HL-60/S4 (cell line): Measurements from ENCODE around the gene DENND2D.

Source experiments
- in situ Hi-C: fragments of 300-500 bp; cut with MboI; formaldehyde crosslinking; loops from 2 replicates; pipeline ENCODE4 v1.14.3; 2022; ENCODE audit warnings: low sequenced_read_pairs

DENND2D gene

DNA sequence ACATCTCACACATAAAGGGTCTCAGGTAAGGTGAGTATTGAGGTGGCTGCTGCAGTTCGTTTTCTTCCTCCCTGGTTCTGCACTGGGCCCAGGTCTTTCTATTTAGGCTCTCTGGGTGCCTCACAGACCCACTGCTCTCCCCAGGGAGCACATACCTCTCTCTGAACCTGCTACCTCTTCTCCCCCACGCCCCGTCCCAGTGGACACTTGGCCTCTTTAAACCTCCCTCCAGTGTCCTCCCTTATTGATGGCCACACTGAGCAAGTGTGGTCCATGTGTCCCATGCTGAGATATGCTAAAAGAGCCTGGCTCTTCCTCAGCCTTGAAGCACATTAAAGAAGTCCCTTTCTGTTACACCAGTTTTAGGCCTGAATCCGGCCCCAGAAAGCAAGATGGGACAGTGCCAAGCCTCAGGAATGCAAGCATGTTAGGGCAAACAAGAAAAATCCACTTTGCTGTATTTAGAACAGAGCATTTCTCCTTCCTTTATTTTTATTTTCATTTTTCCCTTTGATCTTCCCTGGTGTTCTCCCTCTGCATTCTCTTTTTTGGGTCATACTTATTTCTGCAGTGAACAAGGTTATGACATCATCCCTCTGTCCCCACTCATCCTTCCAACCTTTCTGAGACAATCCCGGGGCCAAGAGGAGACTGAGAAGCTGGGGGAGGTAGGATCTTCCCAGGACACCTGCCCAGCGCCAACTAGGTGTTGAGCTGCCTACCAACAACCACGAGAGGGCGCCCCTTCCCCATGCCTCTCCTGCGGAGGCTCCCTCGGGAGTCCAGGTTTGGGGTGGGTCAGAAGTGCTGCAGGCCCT is 22.1 kb upstream of the DENND2D start:
- in situ Hi-C loops: loop anchor here (10.0 to 25.0 kb wide), 2 partner anchors 172 to 540 kb away; partner anchors contain the start of gene DDX20

DNA sequence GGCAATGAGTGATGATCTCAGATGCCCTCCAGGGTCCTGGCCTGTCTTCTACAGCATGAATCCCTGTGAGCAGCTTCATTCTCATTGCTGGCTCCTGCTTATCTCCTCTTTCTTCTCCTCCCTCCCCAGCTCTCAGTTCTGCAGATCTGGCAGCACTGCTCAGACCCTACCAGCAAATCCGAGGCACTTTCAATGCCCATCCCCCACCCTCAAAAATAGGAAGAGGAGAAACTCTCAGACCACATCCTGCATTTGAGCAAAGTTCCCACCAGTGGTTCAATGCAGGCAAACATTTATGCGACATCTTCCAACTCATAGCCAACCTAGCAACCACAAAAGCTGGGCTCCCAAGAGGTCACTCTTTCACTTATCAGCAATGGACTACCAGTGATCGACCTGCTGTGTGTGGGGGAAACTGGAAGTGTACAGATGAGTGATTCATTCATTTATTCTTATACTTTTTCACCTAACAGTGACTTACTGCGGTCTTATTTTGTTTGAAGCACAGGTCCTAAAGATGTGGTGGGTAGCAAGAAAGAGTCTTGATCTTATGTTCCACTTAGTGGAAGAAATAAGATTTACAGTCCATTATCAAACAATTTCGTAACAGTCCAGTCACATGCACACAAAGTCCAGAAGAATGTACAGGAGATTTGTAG is 21.3 kb upstream of the DENND2D start:
- in situ Hi-C loops: loop anchor here (10.0 to 25.0 kb wide), 2 partner anchors 173 to 541 kb away; partner anchors contain the start of gene DDX20

DNA sequence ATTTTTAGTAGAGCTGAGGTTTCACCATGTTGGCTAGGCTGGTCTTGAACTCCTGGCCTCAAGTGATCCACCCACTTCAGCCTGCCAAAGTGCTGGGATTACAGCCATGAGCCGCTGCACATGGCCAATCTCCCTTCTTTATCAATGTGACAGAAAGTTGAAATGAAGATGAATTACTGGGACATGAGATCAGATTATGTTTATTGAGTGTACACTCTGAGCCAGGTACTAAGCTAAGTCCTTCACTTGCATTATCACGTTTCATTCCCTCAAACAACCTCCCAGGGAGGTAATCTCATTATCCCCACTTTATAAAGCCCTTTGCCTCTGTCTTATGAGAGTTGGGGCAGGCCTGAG is 20.8 kb upstream of the DENND2D start:
- in situ Hi-C loops: loop anchor here (10.0 to 25.0 kb wide), 2 partner anchors 174 to 541 kb away; partner anchors contain the start of gene DDX20

DNA sequence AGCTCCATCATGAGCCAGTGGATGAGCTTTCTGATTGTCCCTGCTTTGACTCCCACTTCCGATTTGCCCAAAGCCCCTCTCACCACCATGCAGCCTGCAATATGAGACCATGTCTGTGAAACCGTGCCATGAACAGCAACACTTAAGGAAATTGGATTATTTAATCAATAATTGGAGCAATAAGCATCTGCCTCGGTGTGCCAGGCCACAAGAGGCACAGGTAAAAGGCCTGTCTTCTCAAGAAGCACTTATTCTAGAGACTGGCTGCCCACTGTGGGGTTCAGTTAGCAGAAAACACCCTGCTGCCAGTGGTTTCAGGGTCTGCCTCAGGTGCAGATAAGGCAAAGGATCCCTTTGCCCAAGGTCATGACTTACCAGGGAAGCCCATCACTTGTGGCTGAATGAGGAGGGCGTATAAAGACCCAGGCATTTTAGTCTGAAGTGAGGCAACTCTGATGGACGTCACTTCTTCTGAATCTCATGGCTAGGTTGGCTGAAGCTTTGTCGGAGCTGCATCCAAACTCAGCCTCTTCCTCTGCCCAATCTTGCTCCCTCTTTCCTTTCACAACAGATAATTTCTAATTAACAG is 19.9 kb upstream of the DENND2D start:
- in situ Hi-C loops: loop anchor here (10.0 to 25.0 kb wide), 2 partner anchors 174 to 542 kb away; partner anchors contain the start of gene DDX20

DNA sequence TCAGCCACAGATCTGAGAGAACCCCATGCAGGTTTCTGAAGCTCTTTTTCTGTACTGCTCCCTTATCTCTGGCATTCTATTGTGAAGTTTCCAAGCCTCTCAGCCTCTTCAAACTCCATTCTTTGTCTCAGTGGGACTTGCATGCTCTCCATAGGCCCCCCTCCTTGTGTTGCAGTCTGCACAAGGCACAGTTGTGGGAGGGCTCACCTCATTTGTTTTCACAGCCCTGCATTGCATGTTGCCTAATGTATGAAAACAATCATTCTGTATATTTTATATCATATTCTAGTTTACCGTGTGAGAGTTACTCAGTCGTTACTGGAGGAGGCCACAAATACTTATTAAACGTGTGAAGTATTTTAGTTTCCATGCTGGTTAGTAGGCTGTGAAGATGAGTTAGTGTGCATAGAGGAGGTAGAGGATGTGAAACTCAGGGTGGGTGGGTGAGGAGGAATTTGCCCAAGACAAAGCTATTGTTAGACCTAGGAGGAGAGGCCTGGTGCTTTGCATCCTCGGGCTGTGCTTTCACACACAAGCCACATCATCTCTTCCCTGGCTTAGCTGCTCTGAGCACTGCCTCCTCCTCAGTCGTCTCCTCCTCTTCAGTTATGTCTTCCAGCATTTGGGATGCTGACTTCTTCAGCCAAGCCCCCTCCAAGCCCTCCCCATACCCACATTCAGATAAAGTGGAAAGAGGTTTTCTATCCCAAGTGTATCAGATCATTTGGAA is 19.3 kb upstream of the DENND2D start:
- in situ Hi-C loops: loop anchor here (10.0 to 25.0 kb wide), 2 partner anchors 175 to 543 kb away; partner anchors contain the start of gene DDX20

DNA sequence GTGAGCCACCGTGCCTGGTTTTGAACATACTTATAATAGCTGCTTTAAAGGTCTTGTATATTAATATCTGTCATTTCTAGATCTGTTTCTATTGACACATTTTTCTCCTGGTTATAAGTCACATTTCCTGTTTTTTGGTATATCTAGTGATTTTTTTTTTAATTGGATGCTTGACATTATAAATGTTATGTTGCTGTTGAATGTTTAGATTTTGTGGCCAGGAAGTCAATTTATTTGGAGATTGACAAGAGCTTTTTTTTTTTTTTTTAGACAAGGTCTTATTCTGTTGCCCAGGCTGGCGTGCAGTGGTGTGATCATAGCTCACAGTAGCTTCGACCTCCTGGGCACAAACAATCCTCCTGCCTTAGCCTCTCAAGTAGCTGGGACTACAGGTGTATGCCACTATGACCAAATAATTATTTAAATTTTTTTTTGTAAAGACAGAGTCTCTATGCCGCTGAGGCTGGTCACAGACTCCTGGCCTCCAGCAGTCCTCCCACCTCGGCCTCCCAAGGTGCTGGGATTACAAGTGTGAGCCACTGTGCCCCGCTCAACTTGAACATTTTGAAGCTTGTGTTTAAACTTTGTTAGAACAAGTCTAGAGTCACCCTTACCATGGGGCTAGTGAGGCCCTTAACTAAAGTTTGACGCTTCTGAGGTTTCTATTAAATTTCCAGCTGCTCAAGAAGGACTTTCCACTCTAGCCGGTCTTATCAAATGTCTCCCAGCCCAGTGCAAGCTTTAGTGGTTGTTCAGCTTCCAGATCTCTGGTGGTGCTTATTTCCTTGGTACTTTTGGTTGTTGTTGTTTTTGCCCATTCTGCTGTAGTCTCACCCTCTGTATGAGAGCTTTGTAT is 18.5 kb upstream of the DENND2D start:
- in situ Hi-C loops: loop anchor here (25.0 kb wide), 1 partner anchor 543 kb away; the partner anchor contains the start of gene DDX20

DNA sequence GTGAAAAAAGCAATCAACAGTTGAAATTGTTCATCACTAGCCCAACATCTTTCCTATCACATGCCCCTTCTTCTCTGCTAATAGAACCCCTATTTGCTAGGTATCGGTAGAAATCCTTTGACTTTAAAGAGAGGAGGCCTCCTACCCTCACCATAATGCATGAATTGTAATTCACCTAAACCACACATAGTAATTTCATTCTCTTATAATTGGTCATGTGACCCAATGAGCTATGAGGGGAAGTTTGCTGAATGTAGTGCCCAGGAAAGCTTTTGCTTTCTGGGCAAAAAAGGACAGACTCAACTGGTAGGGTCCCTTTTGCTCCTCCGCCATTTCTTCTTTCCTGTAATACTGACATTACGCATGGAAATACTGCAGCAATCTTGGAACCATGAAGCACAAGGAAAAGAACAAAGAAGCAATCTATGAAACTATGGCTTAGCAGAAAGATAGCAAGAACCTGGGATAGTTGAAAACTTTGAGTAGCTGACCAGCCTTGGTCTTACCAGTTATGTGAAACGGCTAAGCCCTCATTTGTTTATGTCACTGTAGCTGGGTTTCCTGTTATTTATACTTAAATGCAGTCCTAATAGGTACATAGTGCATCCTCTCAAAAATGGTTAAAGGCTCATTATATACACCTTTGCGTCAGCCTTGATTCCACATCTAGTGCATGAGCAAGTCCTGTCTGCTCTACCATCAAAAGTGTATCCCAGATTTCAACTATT is 16.9 kb upstream of the DENND2D start:
- in situ Hi-C loops: loop anchor here (25.0 kb wide), 1 partner anchor 545 kb away; the partner anchor contains the start of gene DDX20

DNA sequence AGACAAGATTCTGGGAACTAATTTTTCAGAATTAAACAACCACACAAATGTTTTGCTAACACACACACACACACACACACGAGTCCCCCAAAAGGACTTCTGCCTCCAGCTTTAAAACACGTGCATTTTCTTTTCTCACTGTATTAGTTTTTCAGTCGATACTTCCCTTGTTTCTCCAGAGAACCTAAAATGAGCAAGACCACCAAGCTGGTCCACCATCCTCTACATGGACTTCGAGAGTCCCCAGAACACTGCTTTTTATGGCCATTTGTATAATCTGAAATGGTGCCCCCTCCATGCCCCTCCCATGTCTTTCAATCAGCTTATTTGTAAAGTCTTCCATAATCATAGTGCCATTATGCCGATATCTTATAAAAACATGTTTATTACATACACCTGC is 16.3 kb upstream of the DENND2D start:
- in situ Hi-C loops: loop anchor here (25.0 kb wide), 1 partner anchor 546 kb away; the partner anchor contains the start of gene DDX20

DNA sequence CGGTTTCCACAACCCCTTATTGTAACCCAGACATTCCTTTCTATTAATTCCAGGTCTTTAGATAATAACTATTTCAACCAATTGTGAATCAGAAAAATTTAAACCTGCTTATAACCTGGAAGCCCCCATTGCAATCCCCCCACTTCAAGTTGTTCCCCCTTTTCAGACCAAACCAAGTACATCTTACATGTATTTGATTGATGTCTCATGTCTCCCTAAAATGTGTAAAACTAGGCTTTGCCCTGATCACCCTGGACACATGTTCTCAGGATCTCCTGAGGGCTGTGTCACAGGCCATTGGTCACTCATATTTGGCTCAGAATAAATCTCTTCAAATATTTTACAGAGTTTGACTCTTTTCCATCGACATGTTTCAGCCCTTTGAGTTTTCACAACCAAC is 14.8 kb upstream of the DENND2D start:
- in situ Hi-C loops: loop anchor here (25.0 kb wide), 1 partner anchor 547 kb away; the partner anchor contains the start of gene DDX20

DNA sequence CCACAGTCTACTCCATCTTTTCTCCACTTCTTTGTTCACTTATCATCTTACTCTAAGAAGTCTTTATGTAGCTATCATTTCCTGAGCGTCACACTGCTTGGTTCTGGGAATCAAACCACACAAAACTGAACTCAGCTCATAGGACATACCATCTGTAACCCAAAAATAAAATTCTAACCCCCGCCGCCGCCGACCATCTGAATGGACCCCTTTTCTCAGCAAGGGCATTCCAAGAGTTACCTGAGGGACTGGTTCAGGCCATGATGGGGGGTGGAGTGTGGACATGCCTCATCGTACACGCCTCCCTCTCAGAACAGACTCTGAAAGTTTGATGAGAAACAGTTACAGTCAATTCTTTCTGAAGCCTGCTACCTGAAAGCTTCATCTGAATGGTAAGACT is 14.4 kb upstream of the DENND2D start:
- in situ Hi-C loops: loop anchor here (25.0 kb wide), 1 partner anchor 547 kb away; the partner anchor contains the start of gene DDX20

DNA sequence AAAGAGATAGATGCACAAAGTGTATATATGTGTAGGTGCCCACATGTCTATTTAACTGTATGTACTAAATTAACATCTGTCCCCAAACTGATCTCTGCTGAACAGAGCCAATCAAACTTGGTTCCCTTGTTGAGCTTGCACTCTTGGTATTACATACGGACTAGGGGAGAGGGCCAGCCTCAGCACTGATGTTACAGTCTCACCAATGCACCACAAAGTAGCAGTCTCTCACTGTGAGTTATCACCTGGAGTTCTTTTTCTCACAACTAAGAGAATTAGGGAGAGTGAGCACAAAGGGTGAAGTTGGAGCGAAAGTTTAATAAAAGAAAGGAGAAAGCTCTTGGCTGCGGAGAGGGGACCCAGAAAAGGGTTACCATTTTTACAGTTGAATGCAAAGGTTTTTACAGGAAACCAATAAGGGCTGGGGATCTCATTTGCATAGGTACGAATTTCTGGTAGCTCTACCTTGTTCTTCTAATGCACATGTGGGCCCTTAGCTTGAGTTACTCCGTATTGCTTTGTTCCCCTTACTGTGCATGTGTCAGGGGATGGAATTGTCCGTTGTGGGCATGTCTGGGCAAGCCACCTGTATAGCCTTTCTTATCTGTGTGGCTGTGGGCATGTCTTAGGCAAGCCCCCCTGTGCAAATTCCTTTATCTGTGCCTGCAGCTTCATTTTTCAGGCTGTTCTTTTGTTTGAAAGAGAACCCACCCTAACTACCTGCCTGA is 13.8 kb upstream of the DENND2D start:
- in situ Hi-C loops: loop anchor here (25.0 kb wide), 1 partner anchor 548 kb away; the partner anchor contains the start of gene DDX20

DNA sequence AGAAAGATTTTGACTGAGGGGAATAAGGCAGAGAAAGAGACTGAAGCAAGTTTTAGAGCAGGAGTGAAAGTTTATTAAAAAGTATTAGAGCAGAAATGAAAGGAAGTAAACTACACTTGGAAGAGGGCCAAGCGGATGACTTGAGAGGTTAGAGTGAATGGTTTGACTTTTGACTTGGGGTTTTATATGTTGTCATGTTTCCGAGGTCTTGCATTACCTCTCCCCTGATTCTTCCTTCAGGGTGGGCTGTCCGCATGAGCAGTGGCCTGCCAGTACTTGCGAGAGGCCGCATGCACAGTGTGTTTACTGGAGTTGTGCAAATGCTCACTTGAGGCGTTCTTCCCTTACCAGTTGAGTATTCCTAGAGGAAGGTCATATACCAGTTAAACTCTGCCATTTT is 13.0 kb upstream of the DENND2D start:
- in situ Hi-C loops: loop anchor here (25.0 kb wide), 1 partner anchor 549 kb away; the partner anchor contains the start of gene DDX20

DNA sequence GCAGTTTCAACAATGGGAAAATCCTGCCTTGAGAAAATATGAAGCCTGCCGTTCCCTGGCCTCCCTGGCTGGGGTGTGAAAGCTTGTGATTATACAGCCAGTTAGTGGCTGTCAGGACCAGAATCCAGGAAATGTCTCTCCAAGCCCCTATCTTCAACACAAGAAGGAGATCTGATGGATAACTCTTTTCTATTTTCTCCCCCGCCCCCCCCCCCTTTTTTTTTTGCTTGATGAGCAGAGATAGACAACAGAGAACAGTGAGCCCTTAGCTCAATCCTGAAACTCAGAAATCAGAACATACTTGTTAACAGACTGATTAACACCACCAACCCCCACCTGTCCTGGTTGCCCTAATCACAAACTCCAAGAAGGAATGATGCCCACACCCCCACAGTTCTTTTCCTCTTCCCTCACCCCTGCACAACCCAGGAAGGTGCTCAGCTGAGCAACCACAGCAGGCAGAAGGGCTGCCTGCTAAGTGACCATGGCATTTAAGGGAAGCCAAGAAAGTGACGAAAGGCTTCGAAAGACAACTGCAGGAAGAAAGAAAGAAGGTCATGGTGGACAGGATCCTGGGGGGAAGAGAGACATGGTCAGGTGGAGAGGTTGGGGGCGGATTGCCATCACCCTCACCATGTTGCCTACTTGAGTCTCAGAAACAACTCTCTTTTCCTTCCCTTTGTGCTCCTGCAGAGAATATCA is 12.3 kb upstream of the DENND2D start:
- in situ Hi-C loops: loop anchor here (25.0 kb wide), 1 partner anchor 550 kb away; the partner anchor contains the start of gene DDX20

DNA sequence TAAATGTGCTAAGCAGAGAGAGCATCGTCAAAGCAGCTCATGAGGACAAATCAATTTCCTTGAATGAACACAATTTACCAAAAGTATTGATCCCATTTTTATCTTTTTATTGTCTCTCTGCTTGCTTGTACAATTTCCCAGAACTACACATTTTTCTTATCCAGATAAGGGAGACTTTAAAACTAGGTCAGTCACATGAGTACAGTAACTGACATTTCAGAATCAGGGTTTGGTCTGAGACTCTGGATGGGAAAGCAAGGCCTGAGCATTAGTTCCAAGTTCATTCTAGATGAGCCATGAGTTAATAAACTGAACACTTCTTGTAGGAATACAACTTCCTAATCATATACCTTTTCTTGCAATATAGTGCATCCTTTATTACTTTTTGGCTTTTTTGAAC is 11.5 kb upstream of the DENND2D start:
- in situ Hi-C loops: loop anchor here (25.0 kb wide), 1 partner anchor 550 kb away; the partner anchor contains the start of gene DDX20

DNA sequence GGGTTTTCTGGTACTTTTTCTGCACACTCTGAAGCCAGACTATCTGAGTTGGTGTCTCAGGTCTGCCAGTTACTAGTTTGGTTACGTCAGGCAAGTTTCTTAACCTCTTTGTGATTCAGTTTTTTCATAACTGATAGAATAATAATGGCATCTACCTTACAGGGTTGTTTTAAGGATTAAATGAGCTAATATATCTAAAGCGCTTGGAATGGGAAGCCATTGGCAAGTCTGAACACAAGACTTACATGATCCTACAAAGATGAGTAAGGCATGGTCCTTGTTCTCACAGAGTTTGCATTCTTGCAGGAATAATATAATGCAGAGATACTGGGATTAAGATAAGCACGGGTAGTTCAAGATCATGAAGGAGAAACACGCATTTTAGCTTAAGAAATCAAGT is 9.2 kb upstream of the DENND2D start:
- in situ Hi-C loops: loop anchor here (25.0 kb wide), 1 partner anchor 553 kb away; the partner anchor contains the start of gene DDX20

DNA sequence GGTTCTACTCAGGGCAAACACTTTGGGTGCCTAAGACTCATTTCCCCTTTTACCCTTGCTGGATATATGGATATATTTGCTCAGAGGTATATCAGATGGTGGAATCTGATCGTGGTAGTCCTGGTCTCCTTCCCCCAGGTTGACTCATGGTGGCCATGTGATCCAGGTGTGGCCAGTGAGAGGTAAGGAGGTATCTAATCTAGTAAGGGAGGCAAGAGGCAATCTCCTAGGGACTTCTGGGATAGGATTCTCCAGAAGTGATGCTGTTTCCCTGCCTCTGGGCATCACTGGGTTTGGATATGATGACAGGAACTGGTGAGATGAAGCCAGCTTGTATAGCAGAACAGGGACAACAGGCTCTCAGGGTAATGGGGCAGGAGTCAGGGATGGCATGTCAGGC is 8.5 kb upstream of the DENND2D start:
- in situ Hi-C loops: loop anchor here (25.0 kb wide), 1 partner anchor 553 kb away; the partner anchor contains the start of gene DDX20

DNA sequence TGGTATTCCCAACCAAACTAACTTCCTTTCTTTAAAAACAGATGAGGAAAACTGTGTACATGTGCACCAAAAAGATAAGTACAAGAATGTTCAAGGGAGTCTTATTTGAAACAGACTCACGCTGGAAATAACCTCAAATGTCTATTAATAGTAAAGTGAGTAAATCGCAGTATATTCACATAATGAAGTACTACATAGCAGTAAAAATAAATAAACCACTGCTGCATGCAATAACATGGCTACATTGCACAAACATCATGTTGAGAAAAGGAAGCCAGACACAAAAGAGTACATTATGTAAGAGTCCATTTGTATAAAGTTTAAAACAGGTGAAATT is 5.2 kb upstream of the DENND2D start:
- in situ Hi-C loops: loop anchor here (25.0 kb wide), 1 partner anchor 557 kb away; the partner anchor contains the start of gene DDX20
